HG03432 (cell line): Measurements from ENCODE around the gene PRDM16.

Experiments
- ATAC-seq: cut with Tn5 transposase; IDR thresholded peaks from one replicate; pipeline ENCODE4 v1.9.1; 2021; ENCODE audit warnings: mild to moderate bottlenecking, moderate library complexity; ENCODE audit not compliant: unreplicated experiment

The PRDM16 gene

DNA sequence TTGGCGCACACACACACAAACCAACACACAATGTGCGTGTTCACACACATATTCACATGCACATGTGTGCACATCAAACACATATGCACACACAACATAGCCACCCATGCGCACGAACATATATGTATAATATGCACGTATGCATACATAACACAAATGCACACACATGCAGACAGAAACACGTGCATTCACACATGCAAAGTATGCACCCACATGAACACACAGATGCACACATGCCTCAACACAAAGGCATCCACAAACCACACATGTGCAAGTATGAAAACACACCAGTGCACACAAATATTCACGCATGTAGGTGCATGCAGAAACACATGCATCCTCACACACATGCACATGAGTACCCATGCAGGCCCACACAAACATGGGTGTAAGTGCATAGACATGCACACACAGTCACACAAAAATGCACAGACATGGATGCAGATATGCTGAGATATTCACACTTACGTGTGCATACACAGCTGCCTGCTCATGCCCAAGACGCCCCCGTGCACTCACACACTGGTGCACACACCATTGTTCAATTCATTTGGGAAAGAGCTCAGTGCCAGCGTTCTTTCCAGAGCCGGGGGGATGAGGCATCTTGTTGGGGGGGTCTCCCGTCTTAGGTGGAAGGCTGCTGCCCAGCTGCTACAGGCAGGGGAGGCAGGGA is 332.7 kb downstream of the PRDM16 start:
- ATAC-seq: no peak

- no peak for ATAC-seq
Observed at GRCh38 chr1:3402258-3403010, 333.4 kb downstream of the PRDM16 start.

DNA sequence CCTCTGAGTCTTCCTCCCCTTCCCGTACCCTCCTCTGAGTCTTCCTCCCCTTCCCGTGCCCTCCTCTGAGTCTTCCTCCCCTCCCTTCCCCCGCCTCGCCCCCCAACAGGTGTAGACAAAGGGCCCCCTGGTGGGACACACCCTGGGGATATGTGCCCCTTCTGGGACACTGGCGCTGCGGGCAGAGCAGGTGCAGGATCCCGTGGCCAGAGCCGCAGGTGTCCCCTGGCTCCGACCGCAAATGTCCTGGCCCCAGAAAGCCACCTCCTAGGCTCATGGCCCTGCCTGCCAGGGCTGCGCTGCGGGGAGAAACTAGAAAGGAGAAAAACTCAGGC is 334.0 kb downstream of the PRDM16 start:
- no peak for ATAC-seq

- ATAC-seq: no peak
Observed at GRCh38 chr1:3403388-3404231, 334.6 kb downstream of the PRDM16 start.

- no peak for ATAC-seq
Observed at GRCh38 chr1:3404301-3404700, 335.3 kb downstream of the PRDM16 start.

DNA sequence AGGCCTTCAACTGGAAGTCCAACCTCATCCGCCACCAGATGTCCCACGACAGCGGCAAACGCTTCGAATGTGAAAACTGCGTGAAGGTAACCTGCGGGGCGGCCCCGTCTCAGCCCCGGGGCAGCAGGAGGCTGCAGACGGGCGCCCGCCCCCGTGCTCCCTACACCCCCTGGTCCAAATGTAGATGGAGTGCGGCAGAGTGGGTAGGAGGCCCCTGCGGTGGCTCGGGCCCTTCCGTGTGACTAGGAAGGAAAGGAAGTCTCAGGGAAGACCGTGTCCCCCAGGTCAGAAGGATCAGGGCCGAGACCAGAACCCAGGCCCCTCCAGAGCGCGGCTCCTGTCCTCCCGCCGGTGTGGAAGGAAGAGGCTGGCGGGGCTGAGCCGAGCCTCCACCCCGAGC is 335.8 kb downstream of the PRDM16 start:
- ATAC-seq: no peak

GRCh38 chr1:3405491-3405890 is 336.5 kb downstream of the PRDM16 start:
- ATAC-seq: no peak

DNA sequence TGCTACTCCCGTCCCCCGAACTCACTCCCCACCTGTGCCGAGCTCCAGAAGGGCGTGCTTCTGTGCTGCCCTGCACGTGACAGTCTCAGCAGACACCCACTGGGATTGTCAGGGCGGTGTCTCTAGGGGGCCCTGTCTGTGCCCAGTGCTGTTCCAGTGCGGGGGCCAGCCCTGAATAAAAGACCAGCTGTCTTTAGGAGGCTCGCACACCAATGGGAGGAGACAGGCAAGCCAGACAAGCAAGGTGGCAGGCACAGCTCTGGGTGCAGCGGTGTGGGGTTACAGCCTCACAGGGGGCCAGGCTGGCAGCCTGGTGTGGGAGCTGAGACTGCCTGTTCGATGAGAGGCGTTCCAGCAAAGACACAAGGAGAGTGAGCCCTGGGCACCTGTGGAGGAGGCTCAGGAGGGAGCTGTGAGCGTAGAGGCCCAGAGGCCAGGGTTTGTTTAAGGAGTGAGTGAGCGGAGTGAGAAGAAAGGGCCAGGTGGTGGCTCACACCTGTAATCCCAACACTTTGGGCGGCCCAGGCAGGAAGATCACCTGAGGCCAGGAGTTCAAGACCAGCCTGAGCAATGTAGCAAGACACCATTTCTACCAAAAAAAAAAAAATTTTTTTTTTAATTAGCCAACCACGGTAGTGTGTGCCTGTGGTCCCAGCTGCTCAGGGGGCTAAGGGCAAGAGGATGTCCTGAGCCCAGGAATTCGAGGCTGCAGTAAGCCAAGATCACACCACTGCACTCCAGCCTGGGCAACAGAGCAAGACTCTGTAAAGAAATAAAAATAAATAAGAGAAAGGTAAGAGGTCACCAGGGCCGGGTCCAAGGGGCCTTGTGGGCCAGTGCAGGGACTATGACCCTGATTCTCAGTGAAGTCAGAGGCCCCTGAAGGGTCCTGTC is 337.2 kb downstream of the PRDM16 start:
- no peak for ATAC-seq

DNA sequence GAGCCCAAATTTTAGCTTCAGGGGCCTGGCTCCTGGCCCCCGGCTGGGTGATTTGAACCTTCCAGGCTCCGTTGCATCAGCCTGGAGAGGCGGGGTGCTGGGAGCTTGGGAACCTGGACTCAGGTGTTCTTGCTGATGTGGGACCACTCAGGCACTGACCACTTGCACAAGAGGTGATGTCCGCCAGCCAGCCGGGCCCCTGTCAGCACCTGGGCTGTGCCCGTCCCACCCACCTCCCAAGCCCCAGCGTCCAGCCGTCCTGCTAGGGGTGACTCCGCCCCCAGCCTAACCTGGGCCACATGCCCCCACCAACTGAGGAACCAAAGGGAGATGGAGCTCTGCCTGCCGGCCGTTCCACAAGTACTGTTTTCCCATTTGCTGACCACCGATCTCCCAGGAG is 338.0 kb downstream of the PRDM16 start:
- no peak for ATAC-seq

- ATAC-seq: no peak
Observed at GRCh38 chr1:3408751-3409266, 339.8 kb downstream of the PRDM16 start.

GRCh38 chr1:3409366-3410141 is 340.6 kb downstream of the PRDM16 start:
- no peak for ATAC-seq

DNA sequence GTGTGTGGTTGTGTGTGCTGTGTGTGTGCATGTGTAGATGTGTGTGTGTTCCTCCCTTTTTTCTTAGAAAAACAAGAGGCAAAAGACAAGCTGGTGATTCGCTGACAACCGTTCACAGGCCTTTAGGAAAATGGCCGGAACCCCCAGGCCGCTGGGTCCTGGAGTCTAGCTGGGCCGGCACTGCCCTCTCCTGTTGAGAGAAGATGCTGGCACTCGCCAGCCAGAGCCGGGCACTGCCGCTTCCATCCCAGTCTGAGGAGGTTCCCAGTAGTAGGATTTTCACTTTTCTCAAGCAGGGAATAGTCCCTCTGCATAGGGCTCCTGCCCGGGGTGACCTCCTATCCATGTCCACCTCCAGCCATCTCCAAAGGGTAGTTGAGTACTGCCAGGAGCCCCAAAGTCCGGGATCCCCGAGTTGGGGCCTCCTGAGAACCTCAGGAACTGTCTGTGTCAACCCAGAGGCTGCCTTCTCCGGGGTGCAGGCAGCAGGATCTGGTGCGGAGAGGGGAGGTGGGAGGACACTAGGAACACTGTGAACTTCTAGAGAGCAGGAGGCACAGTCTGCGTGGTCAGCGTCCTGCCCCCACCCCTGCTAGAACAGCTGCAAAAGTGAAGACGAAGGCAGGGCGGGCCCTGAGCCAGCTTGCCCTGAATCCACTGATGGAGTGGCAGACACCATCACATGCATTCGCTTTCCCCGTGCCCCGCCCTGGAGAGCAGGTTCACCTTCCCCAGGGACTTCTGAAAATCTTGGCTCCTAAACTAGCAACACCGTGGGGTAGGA is 341.3 kb downstream of the PRDM16 start:
- ATAC-seq: no peak

GRCh38 chr1:3411806-3412205 is 342.8 kb downstream of the PRDM16 start:
- ATAC-seq: no peak

- no peak for ATAC-seq
Observed at GRCh38 chr1:3412376-3412775, 343.4 kb downstream of the PRDM16 start.

GRCh38 chr1:3413975-3414710 is 345.1 kb downstream of the PRDM16 start:
- no peak for ATAC-seq

GRCh38 chr1:3415260-3416090 is 346.5 kb downstream of the PRDM16 start:
- no peak for ATAC-seq

DNA sequence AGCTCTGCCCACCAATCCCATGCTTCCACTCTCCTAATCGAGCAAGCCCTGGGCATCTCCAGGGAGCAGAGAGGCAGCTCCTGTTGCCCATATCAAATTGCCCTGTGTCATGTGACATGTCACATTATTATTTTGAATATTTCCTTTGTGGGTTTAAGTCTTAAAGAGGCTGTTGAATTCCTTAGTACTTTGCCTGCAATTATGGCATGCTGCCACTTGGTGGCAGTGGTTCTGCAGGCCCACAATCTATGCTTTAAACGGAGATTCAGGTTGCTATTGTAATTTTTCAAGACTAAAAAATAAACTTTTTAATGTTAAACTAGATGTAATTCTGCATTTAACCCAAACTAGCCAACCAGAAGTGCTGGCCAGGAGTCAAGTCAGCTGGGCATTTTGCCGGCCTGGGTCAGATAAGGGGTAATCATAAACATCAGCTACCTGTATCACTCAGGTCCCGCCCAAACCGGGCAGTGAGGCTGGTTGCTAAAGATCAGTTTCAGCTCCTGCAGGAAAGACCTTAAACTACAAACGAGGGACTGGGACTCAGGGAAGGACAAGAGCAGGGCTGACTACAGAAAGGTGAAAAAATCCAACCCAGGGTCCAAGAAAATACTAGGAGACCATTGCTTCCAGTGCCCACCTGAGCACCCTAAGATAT is 348.2 kb downstream of the PRDM16 start:
- ATAC-seq: no peak
